ENCODE data around the gene EPS15. TPM values are rescaled to one million over a fixed set of nuclear protein-coding genes. Genes with fewer than 3 reads are reported as not detected.

The EPS15 gene
- total and polyA plus RNA-seq, 2 of the 13 experiments (the other 11 are each of a cell fraction or from before 2014, with no cell fraction given), result 14.3 to 19.3 TPM

GRCh38 chr1:51518586-51519047 is 449 bp downstream of the EPS15 start:
- Histone ChIP-seq H3K9me3 (ENCODE audit: low read length) (no peaks in the 10 kb centered on the region), H3K36me3 (replicated peaks in 1 of 2; ENCODE audit: control insufficient read depth in 1 of 2, insufficient read depth in 2 of 2, low read length in 2 of 2) (no peaks in the 10 kb centered on the region), H3K27me3 (ENCODE audit: control insufficient read depth in 1 of 2, insufficient read depth in 2 of 2, low read length in 2 of 2) (no peaks in the 10 kb centered on the region), H3K4me1 (ENCODE audit: insufficient read depth, low read length) (peaks cover 36% of the 10 kb centered on the region), H4K20me1 (ENCODE audit: insufficient read depth, low read length) (peaks cover 3% of the 10 kb centered on the region; the same call in 1 of the 2 replicates), H3K27ac (ENCODE audit: extremely low read length, insufficient read depth, low read length) (peak overlapping the region; percentile 97), H2AFZ (ENCODE audit: low read length) (no peak overlapping the region), H3K79me2 (ENCODE audit: insufficient read depth, low read length) (peaks cover 47% of the 10 kb centered on the region), H3K9ac (ENCODE audit: insufficient read depth, low read depth, low read length) (peak overlapping the region; percentile 82), H3K4me2 (ENCODE audit: low read depth, low read length) (peak overlapping the region; percentile 90), H3K4me3 (replicated peaks in 1 of 3; ENCODE audit: insufficient read depth in 1 of 3, low read depth in 2 of 3, low read length in 3 of 3) (peak overlapping the region; percentile 79 to 97 (median 92))
- POLR2A ChIA-PET, result interaction anchor here (0.8 to 1.3 kb wide), 7 partner anchors 9 to 251 kb away, joined by 3 to 5 read pairs (median 3); no protein-coding TSS in a partner anchor
- in situ Hi-C loops (cut with HindIII; ENCODE audit: extremely low pct_ligation_motif_present, low pct_unique_long_range_greater_than_20kb), result no loop called here
- TSS peak; percentile 49 for BruUV-seq (replicated peaks)
- DNase-seq (ENCODE audit: low spot score), result peak; percentile 46
- intact Hi-C loops (cut with micrococcal nuclease; ENCODE audit: unreplicated experiment), result no loop called here
- FAIRE-seq, result no peak
- CTCF ChIA-PET (ENCODE audit: low intra/inter-chr PET ratio, low total read pairs), result no interaction called here
- 0% methylated on average over 17 of the region's 52 CpGs for WGBS (ENCODE audit: low lambda C conversion rate)
- peak; percentile 92 for ATAC-seq
- TF ChIP-seq MYC (CRISPR knock-in tag; IDR thresholded peaks at IDR 0.05; ENCODE audit: borderline replicate concordance), result 0 out of 2 replicates have a peak, but pooled peaks have one; percentile 8
- TF ChIP-seq PRDM10 (CRISPR knock-in tag; IDR thresholded peaks at IDR 0.05; ENCODE audit: low read depth), result no peak
- no peak for TF ChIP-seq ZSCAN22 (CRISPR knock-in tag; IDR thresholded peaks at IDR 0.05)
- TF ChIP-seq FOXC1 (CRISPR knock-in tag; IDR thresholded peaks at IDR 0.05; ENCODE audit: borderline replicate concordance), result no peak
- 0 out of 2 replicates have a peak, but pooled peaks have one; percentile 26 for TF ChIP-seq ZNF704 (CRISPR knock-in tag; IDR thresholded peaks at IDR 0.05; ENCODE audit: borderline replicate concordance)
- no peak for TF ChIP-seq ZNF549 (CRISPR knock-in tag; IDR thresholded peaks at IDR 0.05)
- TF ChIP-seq KLF12 (CRISPR knock-in tag; IDR thresholded peaks at IDR 0.05; ENCODE audit: borderline replicate concordance), result peak; percentile 58; the same call in 1 of the 2 replicates
- TF ChIP-seq ZNF770 (CRISPR knock-in tag; IDR thresholded peaks at IDR 0.05), result no peak
- TF ChIP-seq TFDP1 (CRISPR knock-in tag; IDR thresholded peaks at IDR 0.05; ENCODE audit: borderline replicate concordance), result peak; percentile 33; the same call in 1 of the 2 replicates
- TF ChIP-seq MEIS1 (CRISPR knock-in tag; IDR thresholded peaks at IDR 0.05; ENCODE audit: borderline replicate concordance), result no peak
- TF ChIP-seq PRDM4 (CRISPR knock-in tag; IDR thresholded peaks at IDR 0.05; ENCODE audit: borderline replicate concordance), result no peak
- peak; percentile 65 for TF ChIP-seq RAD21 (CRISPR knock-in tag; IDR thresholded peaks at IDR 0.05)
- TF ChIP-seq ZNF629 (CRISPR knock-in tag; conservative IDR thresholded peaks at IDR 0.05), result peak; percentile 12; the same call in 1 of the 2 replicates
